ENCODE measurements around the gene BEST2.

Gene BEST2

DNA sequence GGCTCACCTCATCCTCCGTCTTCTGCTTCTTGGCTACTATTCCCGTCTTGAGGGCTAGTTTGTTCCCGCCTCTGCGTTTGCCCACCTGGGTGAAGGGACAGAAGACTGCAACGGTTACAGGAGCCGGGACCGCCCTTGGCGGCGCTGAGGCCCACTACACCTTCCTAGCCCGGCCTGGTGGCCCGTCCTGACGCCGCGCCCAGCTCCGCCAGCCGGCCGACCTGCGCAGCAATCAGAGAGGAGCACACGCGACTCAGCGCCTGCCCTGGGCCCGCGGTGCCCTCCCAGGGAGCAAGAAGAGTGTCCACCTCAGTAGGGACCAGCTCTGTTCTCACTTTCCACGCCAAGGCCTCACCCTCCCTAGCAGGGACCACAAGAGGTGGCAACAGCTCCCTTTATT lies 20.3 kb upstream of the BEST2 start:
- no peak for DNase-seq

DNA sequence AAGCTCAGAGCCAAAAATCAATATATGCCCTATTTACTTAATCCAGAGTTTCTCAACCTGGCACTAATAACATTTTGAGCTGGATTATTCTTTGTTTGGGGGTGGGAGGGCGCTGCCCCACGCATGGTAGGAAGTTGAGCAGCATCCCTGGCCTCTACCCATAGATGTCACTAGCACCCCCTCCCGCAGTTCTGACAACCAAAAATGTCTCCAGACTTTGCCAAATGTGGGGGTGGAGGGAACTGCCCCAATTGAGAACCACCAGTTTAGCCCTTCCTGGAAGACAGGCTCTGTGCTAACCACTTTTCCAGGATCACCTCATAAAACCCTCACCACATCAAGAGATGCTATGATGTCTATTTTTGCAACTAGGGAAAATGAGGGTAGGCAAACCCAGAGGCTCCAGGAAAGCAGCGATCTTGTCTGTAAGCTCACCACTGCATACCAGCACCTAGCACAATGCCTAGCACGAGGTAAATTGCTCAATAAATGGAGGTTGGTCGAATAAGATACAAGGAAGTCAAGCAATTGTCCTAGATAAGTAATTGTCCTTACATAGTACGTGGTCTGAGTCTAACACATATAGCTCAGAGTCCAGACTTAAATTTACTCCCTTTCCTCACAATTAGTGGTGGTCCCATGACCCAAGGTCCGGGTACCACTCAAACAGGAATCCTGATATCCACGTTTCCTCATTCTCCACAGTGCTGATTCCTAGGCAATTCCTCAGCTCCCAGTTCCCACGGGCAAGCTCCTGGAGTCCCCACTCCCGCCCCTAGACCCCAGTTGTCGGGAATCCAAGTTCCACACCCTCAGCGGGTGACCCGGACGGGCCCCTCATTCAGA lies 18.0 kb upstream of the BEST2 start:
- no peak for DNase-seq

DNA sequence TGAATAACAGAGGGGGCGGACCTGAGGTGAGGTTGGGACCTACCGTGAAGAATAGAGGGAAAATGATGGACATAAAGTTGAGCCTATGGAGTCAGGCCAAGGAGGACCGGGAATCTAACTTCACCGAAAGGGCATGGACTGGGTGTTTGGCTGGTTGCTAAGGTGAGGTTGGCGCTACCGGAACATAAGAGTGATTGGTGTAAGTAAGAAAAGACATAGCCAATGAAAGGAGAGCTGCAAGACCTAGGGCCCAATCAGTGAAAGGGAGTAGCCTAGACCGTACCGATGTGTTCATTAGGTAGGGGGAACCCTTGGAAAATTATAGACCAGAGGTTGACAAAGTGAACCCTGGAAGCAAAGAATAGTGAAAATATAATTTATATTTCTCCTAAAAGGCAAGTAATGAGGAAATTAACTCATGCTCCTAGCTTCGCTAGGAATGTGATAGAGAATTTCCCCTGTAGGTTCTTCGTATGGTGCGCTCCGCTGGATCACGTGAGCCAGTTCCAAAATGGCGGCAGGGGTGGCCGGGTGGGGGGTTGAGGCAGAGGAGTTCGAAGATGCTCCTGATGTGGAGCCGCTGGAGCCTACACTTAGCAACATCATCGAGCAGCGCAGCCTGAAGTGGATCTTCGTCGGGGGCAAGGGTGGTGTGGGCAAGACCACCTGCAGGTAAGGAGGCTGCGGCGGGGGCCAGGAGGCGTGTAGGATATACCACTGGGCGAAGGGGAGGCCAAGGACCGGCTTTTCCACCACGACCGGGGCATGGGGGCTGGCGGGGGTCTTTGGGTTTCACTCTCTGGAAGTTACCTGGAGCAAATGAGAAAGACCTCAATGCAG lies 14.4 kb upstream of the BEST2 start, which contains the start of gene GET3:
Gene GET3, plus strand, starts transcription at position 503 of the 840 bp plus-strand sequence. Its CDS starts 9 bp downstream, at position 512.
- DNase-seq: peak; percentile 44

- no peak for DNase-seq
Observed at GRCh38 chr19:12737835-12738351, 13.7 kb upstream of the BEST2 start.

GRCh38 chr19:12745166-12745897 lies 6.3 kb upstream of the BEST2 start:
- no peak for DNase-seq

- DNase-seq: no peak
Observed at GRCh38 chr19:12748489-12748888, 3.1 kb upstream of the BEST2 start.

- no peak for DNase-seq
Observed at GRCh38 chr19:12749938-12750521, 1.6 kb upstream of the BEST2 start.

DNA sequence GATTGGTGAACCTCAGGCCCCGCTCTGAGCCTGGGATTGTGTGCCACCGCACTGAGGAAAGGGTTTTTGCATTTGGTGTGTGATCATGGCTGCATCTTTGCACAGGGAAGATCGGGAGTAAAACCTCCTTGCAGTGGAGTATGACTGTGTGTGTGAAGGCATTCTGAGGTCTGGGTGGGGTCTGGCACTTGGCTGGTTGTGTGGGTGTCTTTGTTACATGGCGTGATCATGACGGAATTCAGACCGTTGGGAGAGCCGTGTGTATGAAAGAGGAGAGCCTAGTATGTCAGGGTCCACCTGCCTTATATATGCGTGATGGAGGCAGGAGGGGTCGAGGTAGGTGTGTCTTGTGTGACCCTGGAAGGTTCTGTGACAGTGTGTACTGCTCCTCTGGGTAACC lies 740 bp upstream of the BEST2 start:
- DNase-seq: no peak

GRCh38 chr19:12752056-12752781 lies 628 bp downstream of the BEST2 start:
- no peak for DNase-seq

GRCh38 chr19:12754465-12755196 lies 3.0 kb downstream of the BEST2 start:
- DNase-seq: no peak

DNA sequence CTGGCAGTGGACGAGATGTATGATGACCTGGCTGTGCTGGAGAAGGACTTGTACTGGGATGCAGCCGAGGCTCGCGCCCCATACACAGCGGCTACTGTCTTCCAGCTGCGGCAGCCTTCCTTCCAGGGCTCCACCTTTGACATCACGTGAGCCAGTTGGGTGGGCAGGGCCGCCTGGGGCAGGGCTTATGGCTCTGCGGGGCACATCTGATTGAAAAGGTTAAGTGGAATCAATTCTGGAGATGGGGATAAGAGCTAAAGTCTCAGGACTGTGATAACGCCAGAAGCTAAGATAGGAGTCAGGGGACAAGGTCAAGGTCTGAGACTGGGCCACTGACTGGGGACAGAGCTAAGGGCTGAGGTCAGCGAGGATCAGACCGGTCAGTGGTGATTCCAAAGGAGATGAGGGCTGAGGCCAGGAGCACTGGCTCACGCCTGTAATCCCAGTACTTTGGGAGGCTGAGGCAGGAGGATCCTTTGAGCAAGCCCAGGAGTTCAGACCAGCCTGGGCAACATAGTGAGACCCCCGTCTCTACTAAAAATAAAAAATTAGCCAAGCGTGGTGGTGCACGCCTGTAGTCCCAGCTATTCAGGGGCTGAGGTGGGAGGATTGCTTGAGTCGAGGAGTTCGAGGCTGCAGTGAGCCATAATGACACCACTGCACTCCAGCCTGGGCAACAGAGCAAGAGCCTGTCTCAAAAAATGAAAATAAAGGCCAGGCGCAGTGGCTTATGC lies 4.7 kb downstream of the BEST2 start:
- no peak for DNase-seq

DNA sequence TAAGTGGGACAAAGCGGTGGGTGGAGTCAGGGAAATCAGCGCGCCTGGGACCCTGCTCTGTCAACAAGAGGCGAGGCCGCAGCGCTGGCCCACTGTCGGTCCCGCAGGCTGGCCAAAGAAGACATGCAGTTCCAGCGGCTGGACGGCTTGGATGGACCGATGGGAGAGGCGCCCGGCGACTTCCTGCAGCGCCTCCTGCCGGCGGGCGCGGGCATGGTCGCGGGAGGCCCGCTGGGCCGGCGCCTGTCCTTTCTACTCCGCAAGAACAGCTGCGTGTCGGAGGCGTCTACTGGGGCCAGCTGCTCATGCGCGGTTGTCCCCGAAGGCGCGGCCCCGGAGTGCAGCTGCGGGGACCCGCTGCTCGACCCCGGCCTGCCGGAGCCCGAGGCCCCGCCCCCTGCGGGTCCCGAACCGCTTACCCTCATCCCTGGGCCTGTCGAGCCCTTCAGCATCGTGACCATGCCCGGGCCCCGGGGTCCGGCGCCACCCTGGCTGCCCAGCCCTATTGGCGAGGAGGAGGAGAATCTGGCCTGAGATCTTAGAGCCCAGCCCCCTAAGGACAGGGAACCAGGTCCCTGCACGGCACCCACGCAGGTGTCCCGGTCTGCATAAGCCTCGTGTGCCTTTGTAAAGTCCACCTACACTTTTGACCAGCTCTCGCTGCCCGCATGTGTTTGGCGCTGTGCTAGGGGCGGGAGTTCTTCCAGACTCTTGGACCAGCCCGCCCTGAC lies 6.1 kb downstream of the BEST2 start:
- peak; percentile 38 for DNase-seq

- DNase-seq: no peak
Observed at GRCh38 chr19:12759686-12760085, 8.1 kb downstream of the BEST2 start.

DNA sequence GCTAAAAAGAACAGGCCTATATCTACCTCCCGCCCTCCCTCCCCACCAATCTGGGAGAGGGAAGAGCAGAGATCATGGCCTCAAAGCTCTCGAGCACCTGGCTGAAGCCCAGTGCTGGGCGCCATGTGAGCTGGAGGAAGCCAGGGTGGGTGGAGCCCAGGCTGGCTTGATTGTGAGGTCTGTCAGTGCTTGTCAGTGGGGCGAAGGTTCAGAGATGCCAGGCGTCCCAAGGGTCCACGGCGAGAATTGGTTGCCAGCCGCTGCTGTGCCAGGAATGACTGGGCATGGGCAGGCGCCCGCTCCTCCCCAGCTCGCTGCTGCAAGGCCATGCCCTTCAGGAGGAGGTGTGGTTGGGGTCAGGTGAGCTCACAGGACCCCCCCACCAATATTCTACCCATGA lies 11.5 kb downstream of the BEST2 start:
- DNase-seq: no peak

DNA sequence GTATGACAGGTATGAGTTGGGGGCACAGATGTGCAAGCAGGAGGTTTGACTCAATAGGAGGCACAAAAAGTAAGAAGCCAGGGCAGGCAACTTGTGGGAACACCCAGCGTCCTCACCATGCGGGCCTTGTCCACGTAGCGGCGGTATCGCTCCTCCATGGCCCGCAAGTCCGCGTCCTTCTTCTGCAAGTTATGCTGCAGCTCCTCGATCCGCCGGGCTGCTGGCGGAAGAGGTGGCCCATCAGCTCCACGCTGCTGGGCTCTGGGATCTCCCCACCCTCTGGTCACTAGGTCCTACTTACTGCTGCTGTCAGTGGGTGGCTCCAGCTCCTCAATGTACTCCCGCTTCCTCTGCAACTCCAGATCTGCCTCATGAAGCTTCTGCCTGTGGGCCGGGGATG lies 13.1 kb downstream of the BEST2 start:
- DNase-seq: no peak

GRCh38 chr19:12766051-12766521 lies 14.5 kb downstream of the BEST2 start:
- no peak for DNase-seq

- DNase-seq: no peak
Observed at GRCh38 chr19:12767150-12767549, 15.6 kb downstream of the BEST2 start.

- DNase-seq: no peak
Observed at GRCh38 chr19:12767666-12768065, 16.1 kb downstream of the BEST2 start.

DNA sequence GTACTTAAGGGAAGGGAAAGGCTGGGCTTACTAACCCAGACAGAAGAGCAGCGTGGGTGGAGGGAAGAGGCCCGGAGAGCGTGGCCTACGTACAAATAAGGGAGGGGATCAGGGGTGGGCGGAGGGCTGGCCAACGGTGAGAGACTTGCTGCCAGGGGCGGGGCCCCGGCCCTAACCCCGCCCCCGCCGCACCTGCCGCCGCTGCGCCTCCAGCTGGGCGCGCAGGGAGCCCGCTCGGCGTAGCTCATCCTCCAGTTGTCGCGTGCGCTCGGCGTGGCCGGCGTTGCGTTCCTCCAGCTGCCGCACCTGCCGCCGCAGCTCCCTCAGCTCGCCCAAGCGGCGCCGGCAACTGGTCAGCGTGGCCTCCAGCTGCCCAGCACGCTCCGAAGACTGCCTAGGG lies 18.1 kb downstream of the BEST2 start:
- no peak for DNase-seq

- no peak for DNase-seq
Observed at GRCh38 chr19:12770922-12771321, 19.3 kb downstream of the BEST2 start.
